ENCODE measurements around the gene MRC1.

Gene MRC1

DNA sequence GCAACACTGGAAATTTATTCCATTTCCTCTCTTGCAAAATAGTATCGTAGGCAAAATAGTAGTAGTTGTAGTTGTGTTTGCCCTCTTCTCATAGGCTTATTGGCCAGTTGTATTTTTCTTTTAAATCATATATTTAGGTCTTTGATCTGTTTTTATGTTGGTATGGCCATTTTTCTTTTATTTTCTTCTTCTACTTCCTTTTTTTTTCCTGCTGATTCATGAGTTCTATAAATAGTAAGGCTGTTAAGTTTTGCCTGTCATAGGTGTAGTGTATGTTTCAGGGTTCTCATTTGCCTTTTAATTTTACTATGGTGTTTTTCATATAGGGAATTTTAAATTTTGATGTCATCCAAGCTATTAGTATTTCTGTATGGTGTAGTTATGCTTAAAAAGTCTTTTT, 25.4 kb upstream of the MRC1 start:
- no peak overlapping the region for H3K4me3 ChIP-seq (ENCODE audit: low read length)
- H3K27me3 ChIP-seq (ENCODE audit: control insufficient read depth, insufficient read depth, low read length): no peaks in the 10 kb centered on the region
- H3K4me1 ChIP-seq (ENCODE audit: control insufficient read depth, low read depth, low read length): no peaks in the 10 kb centered on the region
- H3K36me3 ChIP-seq (ENCODE audit: control insufficient read depth, low read depth, low read length): no peaks in the 10 kb centered on the region
- no peaks in the 10 kb centered on the region for H3K9me3 ChIP-seq (ENCODE audit: control insufficient read depth, low read depth, low read length)
- no peak overlapping the region for H3K9ac ChIP-seq (ENCODE audit: low read length)
- no peak overlapping the region for H3K27ac ChIP-seq (ENCODE audit: low read length)

DNA sequence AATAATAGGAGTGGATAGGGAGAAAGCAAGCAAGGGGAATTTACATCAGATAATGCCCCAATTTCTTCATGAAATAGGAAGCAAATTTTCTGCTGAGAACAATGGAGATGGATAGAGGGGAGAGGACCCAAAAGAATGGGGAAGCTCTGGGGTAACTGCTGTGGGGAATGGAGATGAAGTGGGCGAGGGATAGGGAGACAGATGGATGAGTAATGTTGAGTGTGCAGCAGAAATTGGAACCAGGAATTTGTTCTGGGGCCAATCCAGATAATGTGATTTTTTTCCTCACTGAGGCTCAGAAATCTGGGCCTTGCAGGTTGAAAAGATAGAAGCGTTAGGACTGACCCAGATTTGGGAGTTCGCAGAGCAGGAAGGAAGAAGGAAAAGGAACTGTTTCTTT, 24.5 kb upstream of the MRC1 start:
- Histone ChIP-seq H3K36me3 (ENCODE audit: control insufficient read depth, low read depth, low read length) (no peaks in the 10 kb centered on the region), H3K4me3 (ENCODE audit: low read length) (no peak overlapping the region), H3K9ac (ENCODE audit: low read length) (no peak overlapping the region), H3K27ac (ENCODE audit: low read length) (no peak overlapping the region), H3K4me1 (ENCODE audit: control insufficient read depth, low read depth, low read length) (no peaks in the 10 kb centered on the region), H3K9me3 (ENCODE audit: control insufficient read depth, low read depth, low read length) (no peaks in the 10 kb centered on the region), H3K27me3 (ENCODE audit: control insufficient read depth, insufficient read depth, low read length) (no peaks in the 10 kb centered on the region)

- H3K4me3 ChIP-seq (ENCODE audit: low read length): no peak overlapping the region
- no peaks in the 10 kb centered on the region for H3K4me1 ChIP-seq (ENCODE audit: control insufficient read depth, low read depth, low read length)
- H3K27me3 ChIP-seq (ENCODE audit: control insufficient read depth, insufficient read depth, low read length): no peaks in the 10 kb centered on the region
- no peaks in the 10 kb centered on the region for H3K36me3 ChIP-seq (ENCODE audit: control insufficient read depth, low read depth, low read length)
- no peaks in the 10 kb centered on the region for H3K9me3 ChIP-seq (ENCODE audit: control insufficient read depth, low read depth, low read length)
- no peak overlapping the region for H3K27ac ChIP-seq (ENCODE audit: low read length)
- no peak overlapping the region for H3K9ac ChIP-seq (ENCODE audit: low read length)
These were observed 23.7 kb upstream of the MRC1 start for GRCh38 chr10:17785276-17785930.

DNA sequence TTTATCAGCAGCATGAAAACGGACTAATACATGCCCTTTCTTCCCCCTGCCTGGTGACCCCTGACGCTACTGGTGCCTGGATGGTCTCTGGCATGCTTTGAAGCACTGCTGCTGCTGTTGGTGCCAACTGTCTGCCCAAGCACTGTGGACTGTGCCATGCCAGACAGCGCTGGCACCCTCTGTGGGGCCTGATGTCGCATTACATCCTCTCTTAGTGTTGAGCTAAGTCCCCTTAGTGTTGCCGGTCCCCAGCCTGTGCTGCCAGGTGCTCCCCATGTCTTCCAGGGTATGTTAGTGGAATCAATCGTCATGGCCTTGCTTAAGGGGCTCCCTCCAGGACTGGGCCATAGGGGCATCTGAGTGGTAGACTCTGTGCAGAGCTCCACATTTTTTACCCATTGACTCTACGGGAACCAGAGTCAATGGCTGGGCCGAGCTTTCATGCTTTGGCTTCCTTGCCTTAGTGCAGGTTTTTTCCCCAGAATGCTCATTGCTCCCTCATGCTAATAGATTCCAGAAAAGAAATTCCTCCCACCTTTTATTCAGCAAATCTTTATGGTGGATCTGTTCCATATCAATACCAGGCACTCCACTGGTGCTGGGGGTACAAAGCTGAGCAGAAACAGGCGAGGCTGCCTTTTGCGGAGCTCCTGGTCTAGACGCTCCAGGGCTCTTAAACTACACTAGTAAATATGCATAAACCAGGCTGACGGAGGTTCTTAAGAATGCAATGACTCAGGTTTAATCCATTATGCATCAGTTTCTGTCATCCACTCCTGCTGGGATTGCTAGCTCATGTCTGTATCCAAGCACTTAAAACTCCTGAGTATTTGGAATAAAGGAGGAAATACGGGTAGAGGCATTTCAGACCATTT, 21.8 kb upstream of the MRC1 start:
- no peaks in the 10 kb centered on the region for H3K4me1 ChIP-seq (ENCODE audit: control insufficient read depth, low read depth, low read length)
- no peak overlapping the region for H3K27ac ChIP-seq (ENCODE audit: low read length)
- H3K4me3 ChIP-seq (ENCODE audit: low read length): no peak overlapping the region
- H3K9me3 ChIP-seq (ENCODE audit: control insufficient read depth, low read depth, low read length): no peaks in the 10 kb centered on the region
- H3K36me3 ChIP-seq (ENCODE audit: control insufficient read depth, low read depth, low read length): no peaks in the 10 kb centered on the region
- no peaks in the 10 kb centered on the region for H3K27me3 ChIP-seq (ENCODE audit: control insufficient read depth, insufficient read depth, low read length)
- no peak overlapping the region for H3K9ac ChIP-seq (ENCODE audit: low read length)

DNA sequence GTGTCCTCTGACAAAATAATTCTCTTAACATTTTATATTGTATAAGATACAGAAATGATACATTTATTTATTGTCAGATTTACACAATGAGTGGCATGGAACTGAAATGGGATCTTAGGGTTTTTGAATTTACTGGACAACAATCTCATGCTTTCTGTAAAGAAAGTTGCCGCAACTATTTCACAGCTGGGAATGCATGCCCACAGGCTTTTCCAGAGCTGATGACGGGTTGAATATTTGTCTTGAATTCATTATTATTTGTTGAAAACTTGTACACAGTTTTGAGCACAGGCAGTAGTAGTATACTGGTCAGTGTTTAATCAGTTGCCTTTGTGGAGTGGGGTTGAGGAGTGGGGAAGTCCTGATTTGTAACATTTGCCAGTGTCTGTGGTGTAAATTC, 20.5 kb upstream of the MRC1 start:
- Histone ChIP-seq H3K4me3 (ENCODE audit: low read length) (no peak overlapping the region), H3K9ac (ENCODE audit: low read length) (no peak overlapping the region), H3K36me3 (ENCODE audit: control insufficient read depth, low read depth, low read length) (no peaks in the 10 kb centered on the region), H3K27ac (ENCODE audit: low read length) (no peak overlapping the region), H3K27me3 (ENCODE audit: control insufficient read depth, insufficient read depth, low read length) (no peaks in the 10 kb centered on the region), H3K4me1 (ENCODE audit: control insufficient read depth, low read depth, low read length) (no peaks in the 10 kb centered on the region), H3K9me3 (ENCODE audit: control insufficient read depth, low read depth, low read length) (no peaks in the 10 kb centered on the region)

- Histone ChIP-seq H3K36me3 (ENCODE audit: control insufficient read depth, low read depth, low read length) (no peaks in the 10 kb centered on the region), H3K9me3 (ENCODE audit: control insufficient read depth, low read depth, low read length) (no peaks in the 10 kb centered on the region)
These were observed 19.8 kb upstream of the MRC1 start for GRCh38 chr10:17789396-17789795.

DNA sequence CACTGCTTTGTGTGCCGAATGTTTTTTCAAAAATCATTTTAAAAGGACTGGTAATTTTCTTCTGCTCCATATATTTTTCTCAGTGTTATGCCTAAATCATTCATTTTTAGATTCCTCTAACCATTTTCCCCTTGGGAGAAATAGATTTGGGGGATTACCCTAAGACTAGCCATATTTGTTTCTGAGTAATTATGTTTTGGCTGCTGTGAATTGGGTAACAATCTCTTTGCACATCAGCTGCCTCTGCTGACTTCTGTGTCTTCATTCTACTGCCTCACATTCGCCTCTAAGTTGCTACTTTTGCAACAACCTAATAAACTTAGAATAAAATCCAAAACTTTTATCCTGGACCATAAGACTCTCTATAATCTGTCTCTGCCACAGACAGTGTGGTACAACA, 18.5 kb upstream of the MRC1 start:
- Histone ChIP-seq H3K36me3 (ENCODE audit: control insufficient read depth, low read depth, low read length) (no peaks in the 10 kb centered on the region), H3K9me3 (ENCODE audit: control insufficient read depth, low read depth, low read length) (no peaks in the 10 kb centered on the region), H3K27me3 (ENCODE audit: control insufficient read depth, insufficient read depth, low read length) (no peaks in the 10 kb centered on the region), H3K4me1 (ENCODE audit: control insufficient read depth, low read depth, low read length) (no peaks in the 10 kb centered on the region), H3K9ac (ENCODE audit: low read length) (no peak overlapping the region), H3K4me3 (ENCODE audit: low read length) (no peak overlapping the region), H3K27ac (ENCODE audit: low read length) (no peak overlapping the region)

More at GRCh38 chr10:17789396-17789795, 19.8 kb upstream of the MRC1 start:
- Histone ChIP-seq H3K9ac (ENCODE audit: low read length) (no peak overlapping the region), H3K27me3 (ENCODE audit: control insufficient read depth, insufficient read depth, low read length) (no peaks in the 10 kb centered on the region), H3K4me1 (ENCODE audit: control insufficient read depth, low read depth, low read length) (no peaks in the 10 kb centered on the region), H3K27ac (ENCODE audit: low read length) (no peak overlapping the region), H3K4me3 (ENCODE audit: low read length) (no peak overlapping the region)

DNA sequence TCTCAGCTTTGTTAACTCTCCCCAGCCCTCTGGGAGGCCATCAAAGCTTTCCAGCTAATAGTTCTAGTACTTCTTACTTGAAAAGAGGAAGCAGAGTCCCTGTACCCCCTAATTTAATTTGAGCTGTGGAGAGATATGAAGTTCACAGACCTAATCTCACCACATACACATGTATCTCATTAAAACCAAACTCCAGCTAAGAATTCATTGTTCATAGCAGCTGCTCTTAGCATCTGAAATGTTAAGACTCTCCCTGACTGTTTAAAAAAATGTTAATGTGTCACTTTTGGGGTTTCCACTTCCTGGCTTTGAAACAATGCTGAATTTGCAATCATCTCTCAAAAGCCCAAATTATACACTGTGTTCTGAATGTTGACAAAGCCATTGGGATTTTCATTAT, 16.2 kb upstream of the MRC1 start:
- no peak overlapping the region for H3K4me3 ChIP-seq (ENCODE audit: low read length)
- no peaks in the 10 kb centered on the region for H3K9me3 ChIP-seq (ENCODE audit: control insufficient read depth, low read depth, low read length)
- no peaks in the 10 kb centered on the region for H3K36me3 ChIP-seq (ENCODE audit: control insufficient read depth, low read depth, low read length)
- H3K27me3 ChIP-seq (ENCODE audit: control insufficient read depth, insufficient read depth, low read length): no peaks in the 10 kb centered on the region
- no peak overlapping the region for H3K9ac ChIP-seq (ENCODE audit: low read length)
- H3K4me1 ChIP-seq (ENCODE audit: control insufficient read depth, low read depth, low read length): no peaks in the 10 kb centered on the region
- H3K27ac ChIP-seq (ENCODE audit: low read length): no peak overlapping the region

GRCh38 chr10:17793823-17794644, 15.1 kb upstream of the MRC1 start:
- H3K27ac ChIP-seq (ENCODE audit: low read length): no peak overlapping the region
- H3K9me3 ChIP-seq (ENCODE audit: control insufficient read depth, low read depth, low read length): no peaks in the 10 kb centered on the region
- no peaks in the 10 kb centered on the region for H3K4me1 ChIP-seq (ENCODE audit: control insufficient read depth, low read depth, low read length)
- no peaks in the 10 kb centered on the region for H3K27me3 ChIP-seq (ENCODE audit: control insufficient read depth, insufficient read depth, low read length)
- H3K9ac ChIP-seq (ENCODE audit: low read length): no peak overlapping the region
- H3K4me3 ChIP-seq (ENCODE audit: low read length): no peak overlapping the region
- H3K36me3 ChIP-seq (ENCODE audit: control insufficient read depth, low read depth, low read length): no peaks in the 10 kb centered on the region

DNA sequence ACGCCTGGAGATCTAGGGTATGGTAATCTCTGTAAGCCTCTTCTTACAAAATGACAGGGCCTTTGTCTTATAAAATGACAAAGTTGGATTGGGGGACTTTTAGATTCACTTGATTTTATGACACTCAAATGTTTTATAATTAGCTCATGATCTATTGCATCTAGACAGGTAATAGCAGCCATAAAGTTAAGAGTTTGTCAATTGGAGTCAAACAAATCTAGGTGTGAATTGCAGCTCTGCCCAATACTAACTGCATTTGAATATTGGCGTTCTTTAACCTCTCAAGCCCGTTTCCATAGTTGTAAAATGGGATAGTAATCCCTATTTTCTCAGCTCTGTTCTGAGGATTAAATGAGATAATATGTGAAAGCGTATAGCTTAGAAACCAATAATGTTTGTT, 14.1 kb upstream of the MRC1 start:
- H3K27me3 ChIP-seq (ENCODE audit: control insufficient read depth, insufficient read depth, low read length): no peaks in the 10 kb centered on the region
- no peak overlapping the region for H3K9ac ChIP-seq (ENCODE audit: low read length)
- H3K36me3 ChIP-seq (ENCODE audit: control insufficient read depth, low read depth, low read length): no peaks in the 10 kb centered on the region
- no peaks in the 10 kb centered on the region for H3K4me1 ChIP-seq (ENCODE audit: control insufficient read depth, low read depth, low read length)
- H3K4me3 ChIP-seq (ENCODE audit: low read length): no peak overlapping the region
- H3K27ac ChIP-seq (ENCODE audit: low read length): no peak overlapping the region
- H3K9me3 ChIP-seq (ENCODE audit: control insufficient read depth, low read depth, low read length): no peaks in the 10 kb centered on the region

DNA sequence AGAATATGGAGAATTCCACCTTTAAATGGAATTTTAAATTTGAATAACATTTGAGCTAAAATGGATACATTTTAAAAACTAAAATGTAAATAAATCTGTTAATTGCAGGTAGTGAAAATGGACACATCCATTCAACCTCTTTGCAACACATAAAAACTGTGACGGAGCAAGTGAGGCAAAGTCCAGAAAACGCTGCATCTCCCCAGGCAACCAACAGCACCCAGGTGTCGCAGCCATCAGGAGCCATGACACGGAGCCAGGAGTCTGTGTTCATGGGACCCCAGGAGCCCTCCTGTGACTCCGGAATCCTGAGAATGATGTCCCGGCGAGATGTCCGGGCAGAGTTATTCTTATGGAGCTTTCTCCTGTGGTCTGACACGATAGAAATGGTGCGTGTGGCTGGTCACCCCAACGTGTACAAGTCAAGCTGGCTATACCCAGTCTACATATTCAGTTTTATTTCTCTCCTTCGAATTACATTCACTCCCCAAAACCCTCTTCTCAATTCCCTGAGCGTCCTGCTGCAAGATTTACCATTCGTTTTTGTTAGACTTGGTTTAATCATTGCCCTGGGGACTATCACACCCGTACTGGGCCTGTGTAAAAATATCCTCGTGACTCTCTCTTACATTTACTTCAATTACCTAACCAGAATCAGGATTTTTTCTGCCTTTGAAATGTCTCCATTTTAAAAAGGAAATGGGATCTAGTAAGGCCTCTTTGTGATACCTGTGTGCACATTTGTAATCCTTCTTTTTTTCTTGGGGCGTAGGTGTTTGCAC, 13.1 kb upstream of the MRC1 start:
- Histone ChIP-seq H3K4me3 (ENCODE audit: low read length) (no peak overlapping the region), H3K9me3 (ENCODE audit: control insufficient read depth, low read depth, low read length) (no peaks in the 10 kb centered on the region), H3K27me3 (ENCODE audit: control insufficient read depth, insufficient read depth, low read length) (no peaks in the 10 kb centered on the region), H3K4me1 (ENCODE audit: control insufficient read depth, low read depth, low read length) (no peaks in the 10 kb centered on the region), H3K36me3 (ENCODE audit: control insufficient read depth, low read depth, low read length) (no peaks in the 10 kb centered on the region), H3K9ac (ENCODE audit: low read length) (no peak overlapping the region), H3K27ac (ENCODE audit: low read length) (no peak overlapping the region)
